Kasumi-1 (cell line): Measurements from ENCODE around the gene DPYSL4.

Experiments used
- DNase-seq, 2 experiments: peaks; one replicate each; lab custom pipeline; 2025; lab: John Stamatoyannopoulos, UW

Gene DPYSL4

GRCh38 chr10:132195366-132196075, 8.8 kb downstream of the DPYSL4 start:
- DNase-seq = no peak

DNA sequence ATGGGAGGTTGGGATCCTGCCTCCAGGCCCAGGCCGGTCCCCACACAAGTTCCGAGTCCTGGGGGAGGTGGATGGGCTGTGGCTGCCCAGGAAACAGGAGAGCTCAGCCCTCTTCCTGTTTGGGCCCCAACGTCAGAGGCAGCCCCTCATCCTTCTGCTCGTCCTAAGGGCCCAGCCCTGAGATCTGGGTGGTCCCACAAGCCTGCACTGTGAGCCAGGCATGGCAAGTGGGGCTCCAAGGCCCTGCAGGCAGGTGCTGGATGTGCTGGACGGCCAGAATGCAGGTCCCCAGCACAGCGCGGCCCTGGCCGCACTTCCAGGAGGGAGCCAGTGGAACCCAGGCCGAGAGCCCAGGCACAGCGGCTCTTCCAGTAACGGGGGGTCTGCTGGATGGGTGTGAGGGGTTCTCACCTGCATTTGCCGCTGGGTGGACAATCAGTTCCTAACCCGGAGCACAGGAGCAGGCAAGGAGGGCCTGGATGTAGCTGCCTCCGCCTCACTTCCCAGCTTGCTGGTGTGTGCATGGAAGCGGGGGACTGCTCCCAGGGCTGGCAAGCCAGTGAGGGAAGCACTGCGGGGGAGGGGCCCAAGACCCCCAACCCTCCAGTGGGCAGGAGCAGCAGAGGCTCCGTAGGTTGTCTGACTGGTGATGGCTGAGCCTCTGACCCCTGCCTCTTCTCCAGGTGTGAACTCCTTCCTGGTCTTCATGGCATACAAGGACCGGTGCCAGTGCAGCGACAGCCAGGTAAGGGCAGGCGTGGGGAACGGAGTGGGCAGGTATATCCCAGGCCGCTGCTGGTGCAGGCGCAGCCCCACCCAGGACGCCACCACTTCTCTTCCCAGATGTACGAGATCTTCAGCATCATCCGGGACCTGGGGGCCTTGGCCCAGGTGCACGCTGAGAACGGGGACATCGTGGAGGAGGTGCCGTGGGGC, 9.7 kb downstream of the DPYSL4 start:
- DNase-seq = no peak

GRCh38 chr10:132197271-132198067, 10.7 kb downstream of the DPYSL4 start:
- DNase-seq = no peak

GRCh38 chr10:132198068-132198370, 11.3 kb downstream of the DPYSL4 start:
- no peak for DNase-seq

DNA sequence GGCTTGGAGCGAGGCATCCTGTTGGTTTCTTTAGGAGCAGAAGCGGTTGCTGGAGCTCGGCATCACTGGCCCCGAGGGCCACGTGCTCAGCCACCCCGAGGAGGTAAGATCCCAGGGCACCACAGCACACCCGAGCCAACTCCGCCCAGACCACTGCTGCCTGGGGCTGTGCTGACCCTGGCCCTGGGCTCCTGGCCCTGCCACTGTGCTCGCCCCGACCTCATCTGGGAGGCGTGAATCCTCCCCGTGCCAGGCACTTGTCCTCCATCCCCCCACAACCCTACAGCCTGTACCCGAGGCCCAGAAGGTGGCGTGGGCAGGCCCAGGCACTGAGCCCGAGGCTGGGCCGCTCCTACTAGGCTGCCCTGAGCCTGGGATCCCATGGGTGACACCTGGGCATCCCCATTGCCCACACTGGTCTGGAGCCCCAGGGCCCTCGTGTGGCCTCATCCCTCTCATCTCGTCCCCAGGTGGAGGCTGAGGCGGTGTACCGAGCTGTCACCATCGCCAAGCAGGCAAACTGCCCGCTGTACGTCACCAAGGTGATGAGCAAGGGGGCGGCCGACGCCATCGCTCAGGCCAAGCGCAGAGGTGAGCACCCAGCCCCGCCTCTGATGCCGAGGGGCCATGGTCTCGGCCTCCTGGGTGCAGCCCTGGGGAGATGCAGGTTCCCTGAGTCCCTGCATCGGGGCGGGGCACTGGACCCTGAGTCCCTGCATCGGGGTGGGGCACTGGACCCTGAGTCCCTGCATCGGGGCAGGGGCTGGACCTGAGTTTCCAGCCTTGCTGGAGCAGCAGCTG, 11.8 kb downstream of the DPYSL4 start:
- DNase-seq = no peak

DNA sequence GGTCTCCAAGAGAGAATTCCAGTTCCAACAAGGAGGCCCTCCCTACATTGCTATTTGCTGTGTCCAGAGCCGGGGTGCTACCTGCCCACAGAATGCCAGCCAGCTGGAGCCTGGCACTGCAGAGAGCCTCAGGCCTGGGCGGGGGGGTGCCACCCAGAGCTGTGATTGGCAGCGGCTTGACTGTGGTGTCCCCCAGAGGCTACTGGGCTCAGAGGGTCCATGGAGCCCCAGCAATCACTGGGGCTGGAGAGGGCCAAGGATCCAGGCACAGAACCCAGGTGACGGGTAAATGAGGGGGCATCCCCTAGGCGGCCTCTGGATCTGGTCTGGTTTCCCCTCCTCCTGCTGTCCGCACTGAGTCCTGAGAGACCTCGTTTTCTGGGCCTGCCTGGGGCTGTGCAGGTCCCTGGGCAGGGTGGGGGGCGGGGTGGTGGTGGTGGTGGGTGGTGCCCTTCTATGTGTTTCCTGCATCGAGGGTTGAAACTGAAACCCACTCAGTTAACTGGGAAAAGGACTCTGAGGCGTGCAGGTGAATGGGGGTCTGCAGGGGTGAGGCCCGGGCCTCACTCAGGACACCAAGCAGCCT, 12.6 kb downstream of the DPYSL4 start:
- DNase-seq = no peak

DNA sequence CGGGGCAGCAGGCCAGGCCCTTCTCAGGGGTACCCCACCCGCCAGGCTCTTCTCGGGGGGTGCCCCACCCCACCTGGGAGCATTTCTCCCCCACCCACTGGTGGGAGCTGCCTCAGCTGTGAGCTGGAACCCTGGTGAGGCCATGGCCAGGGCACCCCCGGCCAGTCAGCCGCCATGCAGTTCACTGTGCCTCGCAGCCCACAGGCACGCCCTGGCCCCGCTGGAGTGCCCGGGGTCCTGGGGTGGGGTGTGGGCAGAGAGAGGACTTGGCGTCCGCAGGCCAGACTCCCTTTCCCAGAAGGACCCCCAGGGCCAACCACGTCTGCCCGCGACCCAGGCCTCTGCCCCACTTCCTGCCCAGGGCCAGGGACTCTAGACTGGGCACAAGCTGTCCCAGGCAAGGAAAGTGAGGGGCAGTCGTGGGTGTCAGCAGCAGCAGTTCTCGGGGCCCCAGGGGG, 13.1 kb downstream of the DPYSL4 start:
- DNase-seq = no peak

DNA sequence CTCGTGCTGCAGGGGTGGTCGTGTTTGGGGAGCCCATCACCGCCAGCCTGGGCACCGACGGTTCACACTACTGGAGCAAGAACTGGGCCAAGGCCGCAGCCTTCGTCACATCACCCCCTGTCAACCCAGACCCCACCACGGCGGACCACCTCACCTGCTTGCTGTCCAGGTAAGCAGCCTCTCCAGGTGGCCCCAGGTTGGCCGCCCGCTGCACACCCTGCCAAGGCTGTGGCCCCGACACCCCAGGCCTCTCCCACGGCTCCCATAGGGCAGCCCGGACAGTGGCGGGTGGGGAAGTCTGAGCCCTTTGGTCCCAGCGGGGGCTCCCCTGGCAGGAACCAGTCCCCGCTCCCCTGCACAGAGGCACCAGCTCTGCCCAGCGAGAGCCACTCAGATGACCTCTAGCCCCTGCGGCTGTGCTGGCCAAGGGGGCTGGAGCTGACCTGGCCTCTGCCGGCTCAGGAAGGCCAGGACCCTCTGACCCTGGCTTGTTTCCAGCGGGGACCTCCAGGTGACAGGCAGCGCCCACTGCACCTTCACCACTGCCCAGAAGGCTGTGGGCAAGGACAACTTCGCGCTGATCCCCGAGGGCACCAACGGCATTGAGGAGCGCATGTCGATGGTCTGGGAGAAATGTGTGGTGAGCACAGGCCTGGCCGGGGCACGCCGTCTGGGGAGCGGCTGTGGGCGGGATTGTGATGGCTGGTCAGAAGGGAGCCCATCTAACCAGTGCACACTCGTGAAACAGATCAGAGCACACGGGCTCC, 13.8 kb downstream of the DPYSL4 start:
- no peak for DNase-seq

GRCh38 chr10:132201111-132201969, 14.6 kb downstream of the DPYSL4 start:
- no peak for DNase-seq

DNA sequence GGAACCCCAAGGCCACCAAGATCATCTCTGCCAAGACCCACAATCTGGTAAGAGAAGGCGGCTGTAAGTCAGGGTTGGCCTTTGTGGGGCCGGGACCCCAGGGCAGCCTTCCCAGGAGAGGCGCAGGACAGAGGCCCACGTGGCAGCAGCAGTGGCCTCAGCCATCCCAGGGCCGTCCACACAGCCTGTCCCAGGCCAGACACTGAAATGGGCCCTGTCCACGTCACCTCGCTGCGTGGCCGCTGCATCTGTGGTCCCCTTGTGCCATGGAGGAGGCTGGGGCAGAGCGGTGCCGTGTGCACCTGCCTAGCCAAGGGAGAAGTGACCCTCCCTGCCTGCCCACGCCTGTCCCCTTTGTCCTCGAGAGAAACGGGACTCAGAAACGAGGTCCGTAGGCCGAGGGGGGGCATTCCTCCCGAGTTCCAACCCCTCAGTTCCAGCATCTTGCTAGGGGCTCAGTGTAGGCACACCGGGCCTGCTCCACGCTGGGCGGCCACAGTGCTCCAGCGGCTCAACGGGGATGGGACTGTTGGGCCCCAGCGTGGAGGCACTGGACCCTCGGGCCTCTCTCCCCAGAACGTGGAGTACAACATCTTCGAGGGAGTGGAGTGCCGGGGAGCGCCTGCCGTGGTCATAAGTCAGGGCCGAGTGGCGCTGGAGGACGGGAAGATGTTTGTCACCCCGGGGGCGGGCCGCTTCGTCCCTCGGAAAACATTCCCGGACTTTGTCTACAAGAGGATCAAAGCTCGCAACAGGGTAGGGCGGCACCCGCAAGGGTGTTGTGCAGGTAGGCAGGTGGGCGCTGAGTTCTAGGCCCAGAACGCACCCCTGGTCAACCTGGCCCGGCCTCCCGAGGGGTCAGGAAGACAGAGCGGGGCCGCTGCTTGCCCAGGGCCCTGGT, 15.6 kb downstream of the DPYSL4 start:
- no peak for DNase-seq

GRCh38 chr10:132203256-132204077, 16.7 kb downstream of the DPYSL4 start:
- DNase-seq = no peak

DNA sequence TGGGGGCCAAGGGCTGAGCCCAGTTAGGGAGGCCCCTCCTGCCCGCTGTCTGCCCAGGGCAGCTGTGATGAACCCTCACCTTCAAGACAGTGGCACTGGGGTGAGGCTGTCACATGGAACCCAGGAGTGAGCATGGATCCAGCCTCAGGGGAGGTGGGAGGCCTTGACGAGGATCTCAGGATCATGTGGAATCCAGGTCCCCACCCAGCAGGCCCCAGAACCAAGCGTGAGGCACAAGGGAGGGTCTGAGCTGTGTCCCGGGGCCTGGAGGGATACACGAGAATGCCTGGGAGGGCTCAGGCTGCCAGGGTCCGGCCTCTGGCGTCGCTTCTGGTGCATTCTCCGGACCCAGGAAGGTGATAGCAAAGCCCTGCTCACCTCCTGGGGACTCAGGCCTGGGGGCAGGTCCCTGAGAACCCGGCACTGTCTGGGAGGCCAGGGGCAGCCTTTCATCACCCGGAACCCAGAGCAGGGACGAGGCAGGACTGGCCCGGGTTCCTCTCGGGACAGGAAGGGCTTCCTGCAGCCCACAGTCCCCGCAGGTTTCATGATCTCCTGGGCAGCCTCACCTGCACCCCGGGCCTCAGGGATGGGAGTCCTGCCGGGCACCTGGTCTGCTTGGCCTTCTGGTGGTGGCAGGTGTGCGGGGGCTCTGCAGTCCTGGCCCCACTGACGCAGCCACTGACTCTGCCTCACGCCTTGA, 17.5 kb downstream of the DPYSL4 start:
- DNase-seq = no peak

DNA sequence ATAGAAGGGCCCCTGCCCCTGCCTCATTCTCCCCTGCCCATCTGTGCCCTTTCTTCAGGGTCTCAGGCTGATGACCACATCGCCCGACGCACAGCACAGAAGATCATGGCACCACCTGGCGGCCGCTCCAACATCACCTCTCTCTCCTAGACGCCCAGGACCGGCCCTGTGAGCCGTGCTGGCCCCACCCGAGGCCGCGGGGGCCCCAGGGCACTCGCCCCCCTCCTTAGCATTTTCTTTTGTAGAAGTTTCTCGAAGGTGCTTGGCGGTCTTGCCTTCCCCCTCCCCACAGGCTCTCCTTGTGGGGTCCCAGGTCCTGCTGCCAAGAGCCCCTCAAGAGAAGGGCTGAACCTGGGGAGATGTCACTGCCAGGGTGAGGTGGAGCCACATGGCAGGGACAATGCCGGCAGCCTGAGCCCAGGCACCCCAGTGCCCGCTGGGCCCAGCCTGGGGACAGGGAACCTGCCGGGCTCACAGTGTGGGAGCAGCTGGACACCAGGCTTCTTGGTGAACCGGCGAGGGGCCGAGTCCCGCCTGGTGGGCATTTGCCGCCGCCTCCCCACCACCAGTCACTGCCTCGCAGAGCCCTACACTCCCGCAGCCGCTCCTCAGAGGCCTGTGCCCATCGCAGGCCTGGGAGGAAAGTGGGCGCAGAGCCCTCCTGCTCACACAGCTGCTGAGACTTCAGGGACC, 18.2 kb downstream of the DPYSL4 start:
- DNase-seq = no peak

DNA sequence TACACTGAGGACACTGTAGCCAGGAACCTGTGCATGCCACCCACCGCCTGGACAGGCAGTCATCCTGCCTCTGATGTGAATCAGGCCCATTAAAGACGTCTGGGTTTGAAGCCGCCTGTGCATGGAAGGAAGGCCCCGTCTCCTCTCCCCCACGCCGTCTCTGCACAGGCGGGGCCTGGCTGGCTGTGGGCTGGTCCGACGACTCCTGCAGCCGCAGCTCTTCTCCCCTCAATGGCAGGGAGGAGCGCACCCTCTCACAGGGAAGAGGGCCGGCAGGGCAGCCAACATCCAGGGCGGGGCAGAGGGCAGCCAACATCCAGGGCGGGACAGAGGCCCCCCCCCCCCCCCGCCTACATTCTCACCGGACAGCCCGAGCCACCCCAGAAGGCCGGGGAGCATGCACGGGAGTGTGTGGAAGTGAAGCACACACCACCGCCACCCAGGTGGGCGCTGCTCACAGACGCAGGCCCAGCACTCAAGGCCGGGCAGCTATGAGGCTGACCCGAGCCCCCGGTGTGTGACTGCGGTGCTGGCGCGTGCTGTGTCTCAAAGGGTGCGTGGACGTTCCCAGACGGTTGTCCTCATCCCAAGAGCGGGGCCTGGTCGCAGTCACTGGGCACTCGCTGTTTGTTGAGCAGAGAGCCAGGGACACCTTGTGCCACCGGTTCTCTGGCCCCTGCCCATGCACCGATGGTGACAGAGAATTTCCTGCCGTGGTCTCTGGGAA, 19.1 kb downstream of the DPYSL4 start:
- DNase-seq = no peak

DNA sequence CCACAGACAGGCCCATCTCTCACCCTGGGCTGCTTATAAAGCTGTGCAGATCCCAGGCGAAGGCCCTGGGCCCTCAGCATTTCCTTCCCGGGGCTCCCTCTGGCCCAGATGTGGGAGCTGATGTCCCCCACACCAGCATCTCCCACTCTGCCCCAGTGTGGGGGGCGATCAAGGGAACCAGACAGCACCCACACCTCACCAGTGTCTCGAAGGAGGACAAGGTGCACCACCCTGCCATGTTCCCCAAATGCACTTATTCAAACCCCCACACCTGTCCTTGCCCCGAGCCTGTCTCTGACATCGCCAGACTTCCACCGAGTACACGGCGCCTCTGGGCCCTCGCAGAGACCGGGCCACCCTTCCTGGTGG, 19.6 kb downstream of the DPYSL4 start:
- DNase-seq = no peak
